NK-92 treated with Interleukin-12 subunit alpha and Interleukin-12 subunit beta, amount 100 ng/mL, for 24 hours (cell line): ENCODE measurements around the gene EHBP1L1.
"Not testable (repeated sequence)": the region's sequence is repeated elsewhere in the genome, so short reads cannot be mapped to it uniquely, and the experiment has no call there.

Experiments
- DNase-seq: peaks from one replicate; lab custom pipeline; 2025; lab: John Stamatoyannopoulos, UW

EHBP1L1 gene

DNA sequence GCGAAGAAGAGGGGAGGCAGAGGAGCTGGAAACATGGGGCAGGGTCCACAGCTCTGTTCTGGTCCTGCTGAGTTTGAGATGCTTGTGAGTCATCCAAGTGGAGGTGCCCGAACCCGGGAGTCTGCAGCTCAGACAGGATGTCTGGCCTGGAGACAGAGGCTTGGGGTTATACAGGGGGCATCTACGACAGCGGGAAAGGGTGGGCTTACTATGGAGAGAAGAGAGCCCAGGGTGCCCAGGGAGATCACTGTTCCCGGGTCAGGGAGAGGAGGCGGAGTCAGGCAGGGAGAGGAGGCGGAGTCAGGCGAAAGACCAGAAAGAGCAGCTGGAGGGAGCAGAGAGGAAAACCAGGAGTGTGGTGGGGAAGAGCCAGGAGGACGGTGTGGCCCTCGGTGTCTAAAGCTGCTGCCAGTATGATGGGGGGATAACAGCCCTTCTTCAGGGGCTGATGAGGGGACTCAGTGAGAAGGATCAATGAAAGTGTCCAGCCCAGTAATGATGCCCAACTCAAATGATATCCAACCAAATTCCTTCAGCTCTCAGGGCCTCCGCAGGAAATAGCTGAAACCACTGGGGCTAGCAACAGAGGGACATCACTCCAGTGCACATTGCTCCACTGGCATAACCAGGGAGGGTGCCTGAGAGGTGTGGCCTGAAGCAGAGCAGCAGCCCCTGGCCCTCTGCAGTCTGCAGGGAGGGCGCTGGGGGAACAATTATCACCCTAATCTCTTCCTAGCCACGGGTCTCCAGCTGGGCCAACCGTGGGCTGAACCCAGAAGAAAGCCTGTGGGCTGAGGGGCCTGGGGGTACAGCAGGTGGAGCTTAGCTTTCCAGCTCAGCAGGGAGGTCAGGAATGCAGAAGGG lies 15.1 kb upstream of the EHBP1L1 start:
- no peak for DNase-seq

- DNase-seq: no peak
These were observed 13.8 kb upstream of the EHBP1L1 start for GRCh38 chr11:65562020-65562419.

DNA sequence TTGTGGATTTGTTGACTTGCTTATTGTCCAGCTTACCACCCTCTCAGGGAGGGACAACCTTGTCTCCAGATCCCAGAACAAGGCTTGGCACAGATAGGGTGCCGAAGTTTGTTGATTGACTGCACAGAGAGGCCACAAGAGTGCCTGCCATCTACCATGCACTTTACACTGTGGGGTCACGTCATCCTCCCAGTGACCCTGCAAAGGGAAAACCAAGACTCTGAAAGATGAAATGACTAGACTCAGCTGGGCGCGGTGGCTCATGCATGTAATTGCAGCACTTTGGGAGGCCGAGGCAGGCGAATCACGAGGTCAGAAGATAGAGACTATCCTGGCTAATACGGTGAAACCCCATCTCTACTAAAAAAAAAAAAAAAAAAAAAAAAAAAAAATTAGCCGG lies 13.1 kb upstream of the EHBP1L1 start:
- no peak for DNase-seq

DNA sequence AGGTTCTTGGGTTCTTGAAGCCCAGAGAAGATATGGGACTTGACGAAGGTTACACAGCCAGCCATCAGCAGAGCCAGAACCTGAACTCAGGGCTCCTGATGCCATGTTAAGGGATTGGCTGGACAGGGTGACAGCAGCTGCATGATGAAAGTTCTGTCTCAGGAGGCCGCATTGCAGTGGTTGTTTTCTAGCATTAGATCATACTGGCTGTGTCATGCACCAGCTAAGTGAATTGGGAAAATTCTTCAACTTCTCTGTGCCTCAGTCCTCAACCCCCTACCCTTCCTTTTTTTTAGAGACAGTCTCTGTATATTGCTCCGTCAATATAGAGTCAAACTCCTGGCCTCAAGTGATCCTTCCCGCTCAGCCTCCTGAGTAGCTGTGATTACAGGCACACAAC lies 12.3 kb upstream of the EHBP1L1 start:
- DNase-seq: no peak

DNA sequence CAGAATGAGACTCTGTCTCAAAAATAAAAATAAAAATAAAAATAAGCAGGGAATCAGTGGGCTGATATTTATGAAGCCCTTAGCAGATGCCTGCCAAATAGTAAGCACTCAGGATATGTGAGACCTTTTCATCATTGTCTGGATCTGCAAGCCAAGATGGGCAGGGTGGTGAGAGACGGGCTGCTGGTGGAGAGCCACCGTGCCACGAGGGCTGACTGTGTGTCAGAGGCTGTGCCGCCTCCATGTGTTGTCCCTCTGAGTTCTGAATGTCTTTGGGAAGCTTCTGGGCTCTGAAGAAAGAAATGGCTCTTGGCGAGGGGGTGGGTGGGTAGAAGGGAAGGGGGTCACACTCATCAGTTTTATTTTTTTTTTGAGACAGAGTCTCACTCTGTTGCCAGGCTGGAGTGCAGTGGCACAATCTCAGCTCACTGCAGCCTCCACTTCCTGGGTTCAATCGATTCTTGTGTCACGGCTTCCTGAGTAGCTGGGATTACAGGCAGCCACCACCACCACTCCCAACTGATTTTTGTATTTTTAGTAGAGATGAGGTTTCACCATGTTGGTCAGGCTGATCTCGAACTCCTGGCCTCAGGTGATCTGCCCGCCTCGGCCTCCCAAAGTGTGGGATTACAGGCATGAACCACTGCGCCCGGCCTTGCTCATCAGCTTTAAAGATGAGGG lies 10.8 kb upstream of the EHBP1L1 start:
- DNase-seq: not testable (repeated sequence)

DNA sequence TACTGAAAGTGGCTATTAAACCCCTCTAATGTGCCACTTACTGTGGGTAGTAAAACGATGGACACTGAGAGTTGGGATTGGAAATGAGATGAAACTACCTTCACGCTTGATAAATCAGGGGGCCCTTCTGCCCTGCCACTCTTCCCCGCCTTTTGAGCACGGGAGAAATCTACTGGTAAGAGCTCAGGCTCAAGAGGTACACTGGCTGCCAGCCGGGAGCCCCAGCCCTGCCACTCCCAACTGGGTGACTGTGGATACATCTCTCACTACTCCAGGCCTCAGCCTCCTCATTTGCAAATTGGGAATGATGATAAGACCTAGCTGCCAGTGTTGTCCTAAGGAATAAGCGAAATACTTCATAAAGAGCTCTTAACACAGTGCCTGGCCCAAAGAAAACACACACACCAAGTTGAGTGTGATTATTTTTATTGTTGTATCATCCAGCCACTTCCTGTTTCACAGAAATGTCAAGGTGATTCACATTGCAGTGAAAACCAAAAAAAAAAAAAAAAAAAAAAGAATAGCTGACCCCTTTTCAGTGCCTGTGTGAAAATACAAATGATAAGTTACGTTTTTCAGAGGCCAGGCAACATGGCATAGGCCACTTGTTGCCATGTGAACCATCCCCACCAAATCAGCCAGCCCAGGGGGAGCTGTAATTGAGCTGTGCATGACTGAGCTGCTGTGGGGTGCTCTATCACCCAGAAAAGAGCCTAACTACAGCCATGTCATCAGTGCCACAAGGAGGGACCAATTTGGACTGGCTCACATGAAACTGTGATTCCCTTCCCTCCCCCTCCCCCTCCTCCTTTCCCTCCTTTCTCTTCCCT lies 10.0 kb upstream of the EHBP1L1 start:
- DNase-seq: no peak

- DNase-seq: no peak
These were observed 6.5 kb upstream of the EHBP1L1 start for GRCh38 chr11:65569164-65569972.

DNA sequence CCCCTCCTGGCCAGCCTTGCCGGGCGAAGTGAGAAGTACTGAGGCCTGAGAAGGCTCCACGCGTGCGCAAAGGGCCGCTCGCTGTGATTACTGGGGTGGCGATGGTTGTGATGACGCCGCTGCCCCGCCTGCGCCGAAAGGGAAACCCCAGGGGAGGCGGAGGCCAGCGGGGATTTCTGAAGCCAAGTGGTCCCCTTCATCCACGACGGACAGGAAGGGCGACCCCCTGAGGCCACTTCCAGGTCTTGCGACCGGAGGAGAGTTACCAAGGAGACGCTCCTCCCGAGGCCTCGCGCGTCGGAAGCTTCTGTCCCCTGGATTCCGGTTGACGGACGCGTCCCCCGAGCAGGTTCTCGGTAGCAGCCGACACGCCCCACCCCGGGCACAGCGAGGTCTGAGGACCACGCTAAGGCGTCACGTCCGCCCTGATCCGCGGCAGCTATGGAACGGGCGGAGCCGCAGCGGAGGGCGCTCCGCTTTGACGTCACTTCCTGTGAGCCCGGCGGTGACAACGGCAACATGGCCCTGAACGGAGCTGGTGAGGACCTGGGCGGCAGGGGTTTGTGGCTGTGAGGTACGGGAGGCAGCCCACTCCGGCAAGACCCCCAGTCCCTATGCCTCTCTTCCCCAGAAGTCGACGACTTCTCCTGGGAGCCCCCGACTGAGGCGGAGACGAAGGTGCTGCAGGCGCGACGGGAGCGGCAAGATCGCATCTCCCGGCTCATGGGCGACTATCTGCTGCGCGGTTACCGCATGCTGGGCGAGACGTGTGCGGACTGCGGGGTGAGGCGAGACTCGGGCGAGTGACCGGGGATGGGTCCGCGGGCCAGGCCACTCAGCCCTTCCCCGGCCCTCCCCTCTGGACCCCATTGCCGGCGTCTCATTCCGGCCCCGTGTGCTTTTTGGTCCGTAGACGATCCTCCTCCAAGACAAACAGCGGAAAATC lies 5.6 kb upstream of the EHBP1L1 start, which contains the start of gene ZNRD2:
TSS of gene ZNRD2 (plus strand) at position 505 of the 946 bp plus-strand sequence. CDS start at position 520, 15 bp downstream.
- DNase-seq: peak; percentile 100

GRCh38 chr11:65571420-65571819 lies 4.4 kb upstream of the EHBP1L1 start:
- DNase-seq: no peak

- no peak for DNase-seq
These were observed 3.9 kb upstream of the EHBP1L1 start for GRCh38 chr11:65571940-65572339.

DNA sequence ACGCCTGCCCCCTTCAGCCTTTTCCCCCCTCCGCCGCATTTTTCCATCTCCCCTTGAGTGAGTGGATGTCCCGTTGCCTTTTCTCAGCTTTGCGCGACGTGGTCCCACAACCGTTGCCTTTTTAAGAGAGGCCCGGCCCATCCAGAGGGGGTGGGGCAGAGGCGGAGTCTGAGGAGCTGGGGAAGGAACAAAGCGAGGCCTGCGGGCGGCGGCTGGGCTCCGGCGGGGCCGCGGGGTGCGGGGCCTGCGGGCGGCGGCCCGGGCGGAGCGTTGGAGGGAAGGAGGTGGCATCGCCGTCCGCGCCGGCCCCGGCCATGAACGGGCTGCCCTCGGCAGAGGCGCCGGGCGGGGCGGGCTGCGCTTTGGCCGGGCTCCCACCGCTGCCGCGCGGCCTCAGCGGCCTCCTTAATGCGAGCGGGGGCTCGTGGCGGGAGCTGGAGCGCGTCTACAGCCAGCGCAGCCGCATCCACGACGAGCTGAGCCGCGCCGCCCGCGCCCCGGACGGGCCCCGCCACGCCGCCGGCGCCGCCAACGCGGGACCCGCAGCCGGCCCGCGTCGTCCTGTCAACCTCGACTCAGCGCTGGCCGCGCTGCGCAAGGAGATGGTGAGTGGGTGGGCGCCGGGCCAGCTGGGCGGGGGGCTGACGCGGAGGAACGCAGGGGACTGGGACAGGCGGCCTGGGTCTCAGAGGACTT lies 3.3 kb upstream of the EHBP1L1 start, which contains the start of gene FAM89B:
TSS of gene FAM89B (plus strand) at position 183 of the 696 bp plus-strand sequence. CDS start at position 315, 132 bp downstream.
- DNase-seq: peak; percentile 82

- no peak for DNase-seq
These were observed 2.3 kb upstream of the EHBP1L1 start for GRCh38 chr11:65573391-65574079.

DNA sequence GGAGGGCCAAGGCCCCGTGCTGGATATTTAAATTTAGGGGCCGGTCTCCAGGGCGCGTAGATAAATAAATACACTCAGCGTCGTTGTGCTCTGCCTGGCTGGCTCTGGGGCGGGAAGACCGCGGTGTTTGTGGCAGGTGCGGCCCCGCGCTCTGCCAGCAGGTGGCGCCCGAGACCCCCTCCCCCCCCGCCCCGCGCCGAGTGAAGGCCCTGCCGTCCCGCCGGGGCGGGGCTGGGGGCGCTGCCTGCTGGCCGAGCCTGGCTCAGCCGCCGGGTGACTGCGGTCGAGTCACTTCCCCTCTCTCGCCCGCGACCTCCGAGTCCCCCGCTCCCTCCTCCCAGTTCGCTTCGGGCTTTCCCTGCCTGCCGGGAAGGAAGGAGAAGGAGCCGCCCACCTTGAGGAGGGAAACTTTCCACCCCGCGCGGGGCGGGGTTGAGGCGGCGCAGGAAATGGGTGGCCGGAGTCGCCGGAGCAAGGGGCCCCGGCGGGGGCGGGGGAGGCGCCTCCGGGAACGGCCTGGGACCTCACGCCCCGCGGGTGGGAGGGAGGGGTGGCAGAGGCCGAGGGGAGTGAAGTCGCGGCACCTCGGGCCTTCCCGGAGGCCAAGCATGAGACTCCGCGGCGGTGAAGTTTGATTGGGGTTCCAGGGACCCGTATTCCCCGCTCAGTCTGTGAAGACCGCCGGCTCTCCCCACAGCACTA lies 1.6 kb upstream of the EHBP1L1 start:
- peak; percentile 91 for DNase-seq

DNA sequence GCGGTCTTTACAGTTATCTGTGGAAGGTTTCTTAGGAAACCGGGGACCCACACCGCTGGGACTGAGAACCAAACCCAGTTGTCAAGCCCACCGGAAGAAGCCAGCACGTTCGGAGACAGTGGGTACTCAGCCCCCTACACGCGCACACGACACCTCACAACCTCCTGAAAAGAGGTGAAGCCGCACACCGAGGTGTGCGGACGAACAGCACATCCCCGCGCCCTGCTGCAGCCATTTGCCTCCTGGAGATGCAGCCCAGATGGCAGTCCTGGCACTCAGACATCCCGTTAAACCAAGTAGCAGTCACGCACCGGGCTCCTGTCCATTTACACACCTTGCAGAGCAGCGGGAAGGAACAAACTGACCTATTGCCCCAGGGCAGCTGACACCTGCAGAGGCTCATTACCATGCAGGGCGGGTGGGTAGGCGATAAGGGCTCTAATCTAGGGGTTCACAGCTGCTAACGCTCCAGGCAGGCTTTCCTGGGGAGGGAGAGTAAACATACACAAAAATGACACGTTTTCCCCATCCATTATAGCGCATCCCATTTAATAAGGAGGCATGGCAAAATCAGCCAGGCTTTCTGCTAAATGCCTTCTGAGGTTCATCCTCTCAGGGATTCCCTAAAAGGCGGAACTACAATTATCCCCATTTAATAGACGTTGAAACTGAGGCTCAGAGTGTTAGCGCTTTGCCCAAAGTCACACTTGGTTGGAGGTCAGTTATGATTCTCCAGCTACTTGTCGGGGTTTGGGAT lies 864 bp upstream of the EHBP1L1 start:
- no peak for DNase-seq

DNA sequence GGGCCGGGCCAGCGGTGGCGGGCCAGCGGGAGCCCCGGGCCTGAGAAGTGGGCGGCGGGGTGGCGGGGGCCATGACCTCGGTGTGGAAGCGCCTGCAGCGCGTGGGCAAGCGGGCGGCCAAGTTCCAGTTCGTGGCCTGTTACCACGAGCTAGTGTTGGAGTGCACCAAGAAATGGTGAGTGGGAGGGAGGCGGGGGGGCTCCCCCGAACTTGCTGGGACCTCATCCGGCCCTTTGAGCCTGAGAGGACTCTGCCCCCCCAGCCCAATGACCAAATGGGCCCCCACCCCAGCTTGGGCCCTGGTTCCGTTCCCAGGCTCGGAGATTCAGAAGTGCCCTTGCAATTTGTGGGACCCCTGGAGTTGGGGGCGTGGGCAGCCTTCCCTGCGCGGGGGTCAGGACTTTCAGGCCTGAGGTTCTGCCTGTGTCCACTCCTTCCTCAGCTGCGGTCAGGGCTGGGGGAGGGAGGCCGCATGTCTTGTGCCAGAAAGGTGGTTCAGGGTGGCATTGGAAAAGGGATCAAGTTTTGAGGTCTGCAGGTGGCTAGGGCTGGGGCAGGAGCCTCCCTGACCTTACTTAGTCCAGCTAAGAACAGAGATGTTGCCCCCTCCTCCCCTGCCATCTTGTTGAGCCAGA lies 496 bp downstream of the EHBP1L1 start:
- no peak for DNase-seq

DNA sequence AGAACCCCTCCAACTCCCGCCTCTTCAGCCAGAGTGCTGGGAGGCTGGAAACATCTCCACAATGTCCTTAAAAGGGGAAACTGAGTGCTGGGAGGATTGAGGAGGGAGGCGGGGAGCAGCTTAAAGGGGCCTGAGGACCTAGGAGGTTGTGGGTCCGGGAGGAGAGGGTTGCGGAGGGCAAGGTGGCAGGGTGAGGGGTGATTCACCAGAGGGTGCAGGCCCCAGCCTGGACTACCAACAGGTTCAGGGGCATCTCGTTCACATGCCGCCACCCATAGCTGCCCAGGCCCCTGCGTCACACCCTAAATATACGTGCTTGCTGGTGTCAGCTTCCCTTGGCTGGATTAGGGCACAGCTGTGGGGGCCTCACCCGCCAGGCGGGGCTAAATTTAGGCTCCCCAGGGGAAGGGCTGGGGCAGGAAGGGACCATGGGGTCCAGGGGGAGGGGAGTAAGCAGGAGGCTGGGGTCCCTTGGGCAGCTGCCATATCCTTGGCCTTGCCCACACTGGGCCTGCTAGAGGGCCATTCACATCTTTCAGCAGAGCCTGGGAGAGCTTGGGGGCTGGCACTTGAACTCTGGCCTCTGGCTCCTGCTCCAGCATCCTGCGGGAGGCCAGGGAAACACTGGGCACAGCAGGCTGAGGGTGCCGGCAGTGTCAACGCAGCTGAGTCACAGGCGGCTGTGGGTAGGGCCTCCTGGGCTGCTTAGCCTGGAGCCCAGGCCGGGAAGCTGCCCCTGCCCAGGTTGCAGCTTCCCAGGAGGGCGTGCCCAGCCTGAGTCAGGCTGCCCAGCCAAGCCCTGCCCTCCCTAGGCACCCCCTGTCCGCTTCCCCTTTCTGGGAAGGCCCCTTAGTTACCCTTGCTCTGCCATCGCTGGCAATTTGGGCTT lies 1.3 kb downstream of the EHBP1L1 start:
- peak; percentile 30 for DNase-seq
